ENCODE results near the gene ANKRD13C.

Gene ANKRD13C

DNA sequence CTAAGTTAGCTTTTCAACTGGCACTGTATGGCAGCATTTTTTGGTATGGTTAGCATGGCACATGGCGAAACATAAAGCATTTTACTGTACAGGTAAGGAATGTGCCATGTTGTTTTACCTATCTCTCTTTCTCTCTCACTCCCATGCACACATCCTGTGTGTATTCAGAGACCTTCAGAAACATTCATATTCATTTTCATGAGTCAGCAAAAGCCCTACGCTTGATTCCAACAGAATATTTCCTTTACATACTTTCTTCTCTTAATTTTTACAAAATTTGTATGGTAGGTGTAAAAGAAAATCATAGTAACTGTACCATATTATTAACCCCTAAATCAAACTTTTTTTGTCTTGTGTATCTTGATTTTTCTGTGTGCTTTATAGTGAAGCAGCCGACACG lies 123.0 kb downstream of the ANKRD13C start:
- H2AK5ac ChIP-seq (ENCODE audit: low read depth, low read length), result no peak overlapping the region
- no CpG with 5 or more reads among the region's 4 CpGs for WGBS, 2 donors (ENCODE audit: extremely low coverage in 2 of 2, insufficient read length in 2 of 2, insufficient replicate concordance in 1 of 2)
- no peak overlapping the region for H3K27ac ChIP-seq (replicated peaks; ENCODE audit: low read length)
- H4K8ac ChIP-seq (ENCODE audit: low read depth, low read length), result no peak overlapping the region
- no peaks in the 10 kb centered on the region for H3K4me1 ChIP-seq (ENCODE audit: control insufficient read depth in 2 of 2, insufficient read depth in 1 of 2, low read depth in 1 of 2, low read length in 2 of 2)
- no peaks in the 10 kb centered on the region for H3K79me1 ChIP-seq (ENCODE audit: low read depth, low read length)
- H3K4me3 ChIP-seq (ENCODE audit: low read length in 2 of 2), result no peak overlapping the region
- H2BK5ac ChIP-seq (ENCODE audit: low read length), result no peak overlapping the region
- no peaks in the 10 kb centered on the region for H3K27me3 ChIP-seq (ENCODE audit: control insufficient read depth in 3 of 3, insufficient read depth in 3 of 3, low read depth in 1 of 3, low read length in 3 of 3)
- peaks cover 25 to 100% of the 10 kb centered on the region in 2 donors for H3K36me3 ChIP-seq (replicated peaks in 1 of 2; ENCODE audit: control insufficient read depth in 2 of 2, insufficient read depth in 2 of 2, low read length in 2 of 2)
- no peak overlapping the region for H4K91ac ChIP-seq (ENCODE audit: low read depth, low read length, poor library complexity)
- no peak overlapping the region for H3K23ac ChIP-seq (ENCODE audit: low read depth, low read length, poor library complexity)
- no peaks in the 10 kb centered on the region for H3K9me3 ChIP-seq (replicated peaks in 1 of 2; ENCODE audit: control insufficient read depth in 2 of 2, insufficient read depth in 1 of 2, low read depth in 1 of 2, low read length in 2 of 2)
- H2BK120ac ChIP-seq (ENCODE audit: low read depth, low read length), result no peak overlapping the region
- H3K18ac ChIP-seq (ENCODE audit: low read length), result no peak overlapping the region
- H3K14ac ChIP-seq (ENCODE audit: low read length), result no peak overlapping the region
- no peak overlapping the region for H2BK15ac ChIP-seq (ENCODE audit: low read length)
- no peak overlapping the region for H2AFZ ChIP-seq (ENCODE audit: low read length)
- H3K9ac ChIP-seq (ENCODE audit: low read depth, low read length, poor library complexity), result no peak overlapping the region
- no peak overlapping the region for H3K4ac ChIP-seq (ENCODE audit: low read length)
- no peak overlapping the region for H3K4me2 ChIP-seq (ENCODE audit: insufficient read depth, low read length, poor library complexity, severe bottlenecking)
- no peak overlapping the region for H2BK12ac ChIP-seq (ENCODE audit: low read length)
- DNase-seq (ENCODE audit: low spot score), result no peak

DNA sequence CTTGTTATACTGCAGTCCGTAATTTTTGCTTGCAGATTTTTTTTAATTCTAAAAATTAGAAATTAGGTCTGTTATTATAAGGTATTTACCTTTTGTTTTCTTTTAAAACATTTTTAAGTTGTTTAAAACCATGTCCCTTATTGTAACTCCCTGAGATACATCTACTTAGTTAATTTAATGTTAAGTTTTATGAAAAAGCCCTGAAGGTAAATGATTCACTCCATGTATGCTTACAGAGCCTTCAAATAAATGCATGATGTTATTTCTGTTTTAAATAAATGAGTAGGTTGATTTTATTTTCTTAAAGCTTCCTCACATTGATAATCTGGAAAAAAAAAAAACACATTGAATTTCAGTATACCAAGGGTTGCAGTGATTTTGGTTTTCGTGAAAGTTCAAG lies 125.9 kb downstream of the ANKRD13C start:
- Histone ChIP-seq H3K4me2 (ENCODE audit: insufficient read depth, low read length, poor library complexity, severe bottlenecking) (no peak overlapping the region), H2BK120ac (ENCODE audit: low read depth, low read length) (no peak overlapping the region), H2AFZ (ENCODE audit: low read length) (no peak overlapping the region), H3K4me1 (ENCODE audit: control insufficient read depth in 2 of 2, insufficient read depth in 1 of 2, low read depth in 1 of 2, low read length in 2 of 2) (peaks cover 0 to 3% of the 10 kb centered on the region in 2 donors), H3K4me3 (ENCODE audit: low read length in 2 of 2) (no peak overlapping the region), H3K27me3 (ENCODE audit: control insufficient read depth in 3 of 3, insufficient read depth in 3 of 3, low read depth in 1 of 3, low read length in 3 of 3) (no peaks in the 10 kb centered on the region), H2BK12ac (ENCODE audit: low read length) (no peak overlapping the region), H2BK15ac (ENCODE audit: low read length) (no peak overlapping the region), H4K8ac (ENCODE audit: low read depth, low read length) (no peak overlapping the region), H2BK5ac (ENCODE audit: low read length) (no peak overlapping the region), H3K18ac (ENCODE audit: low read length) (no peak overlapping the region), H3K23ac (ENCODE audit: low read depth, low read length, poor library complexity) (no peak overlapping the region), H4K91ac (ENCODE audit: low read depth, low read length, poor library complexity) (no peak overlapping the region), H2AK5ac (ENCODE audit: low read depth, low read length) (no peak overlapping the region), H3K79me1 (ENCODE audit: low read depth, low read length) (no peaks in the 10 kb centered on the region), H3K9me3 (replicated peaks in 1 of 2; ENCODE audit: control insufficient read depth in 2 of 2, insufficient read depth in 1 of 2, low read depth in 1 of 2, low read length in 2 of 2) (no peaks in the 10 kb centered on the region), H3K14ac (ENCODE audit: low read length) (no peak overlapping the region), H3K27ac (replicated peaks; ENCODE audit: low read length) (no peak overlapping the region), H3K4ac (ENCODE audit: low read length) (no peak overlapping the region), H3K9ac (ENCODE audit: low read depth, low read length, poor library complexity) (no peak overlapping the region), H3K36me3 (replicated peaks in 1 of 2; ENCODE audit: control insufficient read depth in 2 of 2, insufficient read depth in 2 of 2, low read length in 2 of 2) (peaks cover 16 to 100% of the 10 kb centered on the region in 2 donors)
- no peak for DNase-seq (ENCODE audit: low spot score)
- no CpG with 5 or more reads among the region's 2 CpGs for WGBS, 2 donors (ENCODE audit: extremely low coverage in 2 of 2, insufficient read length in 2 of 2, insufficient replicate concordance in 1 of 2)

DNA sequence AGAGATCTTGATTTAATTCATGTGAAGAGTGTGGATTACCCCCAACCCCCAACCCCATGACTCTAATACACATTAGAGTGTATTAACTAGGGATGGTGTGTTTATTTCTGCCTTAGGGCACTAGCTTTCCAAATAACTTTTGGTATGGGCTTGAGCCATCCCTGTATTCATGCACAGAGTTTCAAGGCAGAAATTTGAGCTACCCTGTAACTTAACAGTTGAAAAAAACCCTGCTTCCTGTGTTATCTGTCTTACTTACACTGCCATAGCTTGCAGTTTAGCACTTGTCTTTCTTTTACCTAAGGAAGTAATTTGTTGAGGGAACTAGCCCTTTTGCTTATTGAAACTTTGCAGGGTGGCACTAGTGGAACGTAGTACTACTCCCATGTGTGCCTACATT lies 127.1 kb downstream of the ANKRD13C start:
- peaks cover 14 to 100% of the 10 kb centered on the region in 2 donors for H3K36me3 ChIP-seq (replicated peaks in 1 of 2; ENCODE audit: control insufficient read depth in 2 of 2, insufficient read depth in 2 of 2, low read length in 2 of 2)
- H3K4me2 ChIP-seq (ENCODE audit: insufficient read depth, low read length, poor library complexity, severe bottlenecking), result no peak overlapping the region
- no peak overlapping the region for H3K9ac ChIP-seq (ENCODE audit: low read depth, low read length, poor library complexity)
- H3K23ac ChIP-seq (ENCODE audit: low read depth, low read length, poor library complexity), result no peak overlapping the region
- no peak overlapping the region for H2BK5ac ChIP-seq (ENCODE audit: low read length)
- H3K9me3 ChIP-seq (replicated peaks in 1 of 2; ENCODE audit: control insufficient read depth in 2 of 2, insufficient read depth in 1 of 2, low read depth in 1 of 2, low read length in 2 of 2), result no peaks in the 10 kb centered on the region
- H3K27me3 ChIP-seq (ENCODE audit: control insufficient read depth in 3 of 3, insufficient read depth in 3 of 3, low read depth in 1 of 3, low read length in 3 of 3), result no peaks in the 10 kb centered on the region
- no peak overlapping the region for H3K4ac ChIP-seq (ENCODE audit: low read length)
- no peak overlapping the region for H2AK5ac ChIP-seq (ENCODE audit: low read depth, low read length)
- no peak overlapping the region for H4K91ac ChIP-seq (ENCODE audit: low read depth, low read length, poor library complexity)
- H3K4me1 ChIP-seq (ENCODE audit: control insufficient read depth in 2 of 2, insufficient read depth in 1 of 2, low read depth in 1 of 2, low read length in 2 of 2), result peaks cover 0 to 14% of the 10 kb centered on the region in 2 donors
- no peaks in the 10 kb centered on the region for H3K79me1 ChIP-seq (ENCODE audit: low read depth, low read length)
- H2BK15ac ChIP-seq (ENCODE audit: low read length), result no peak overlapping the region
- no peak overlapping the region for H2AFZ ChIP-seq (ENCODE audit: low read length)
- no peak for DNase-seq (ENCODE audit: low spot score)
- H2BK12ac ChIP-seq (ENCODE audit: low read length), result no peak overlapping the region
- H3K18ac ChIP-seq (ENCODE audit: low read length), result no peak overlapping the region
- WGBS, 2 donors (ENCODE audit: extremely low coverage in 2 of 2, insufficient read length in 2 of 2, insufficient replicate concordance in 1 of 2), result no CpG with 5 or more reads among the region's 1 CpG
- no peak overlapping the region for H2BK120ac ChIP-seq (ENCODE audit: low read depth, low read length)
- H3K4me3 ChIP-seq (ENCODE audit: low read length in 2 of 2), result no peak overlapping the region
- H4K8ac ChIP-seq (ENCODE audit: low read depth, low read length), result no peak overlapping the region
- no peak overlapping the region for H3K27ac ChIP-seq (replicated peaks; ENCODE audit: low read length)
- H3K14ac ChIP-seq (ENCODE audit: low read length), result no peak overlapping the region

DNA sequence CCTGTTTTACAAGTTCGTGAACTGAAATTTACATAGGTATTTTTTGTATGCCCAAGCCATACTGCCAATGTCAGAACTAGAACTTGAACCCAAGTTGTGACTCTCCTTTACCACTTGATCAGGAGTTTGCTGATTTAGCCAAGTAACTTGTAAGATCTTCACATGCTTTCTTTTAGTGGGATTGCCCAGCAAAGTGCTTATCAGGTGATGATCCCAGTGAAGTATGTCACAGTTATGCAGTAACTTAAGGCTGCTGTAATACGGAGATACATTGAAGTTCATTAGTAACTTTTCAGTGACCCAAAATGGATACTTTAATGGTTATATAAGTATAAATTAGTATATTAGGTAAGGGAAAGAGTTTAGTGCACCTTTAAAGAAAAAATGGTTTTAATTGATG lies 129.6 kb downstream of the ANKRD13C start:
- Histone ChIP-seq H3K4me3 (ENCODE audit: low read length in 2 of 2) (no peak overlapping the region), H2BK5ac (ENCODE audit: low read length) (no peak overlapping the region), H3K23ac (ENCODE audit: low read depth, low read length, poor library complexity) (no peak overlapping the region), H3K9ac (ENCODE audit: low read depth, low read length, poor library complexity) (no peak overlapping the region), H3K27ac (replicated peaks; ENCODE audit: low read length) (no peak overlapping the region), H4K91ac (ENCODE audit: low read depth, low read length, poor library complexity) (no peak overlapping the region), H3K79me1 (ENCODE audit: low read depth, low read length) (no peaks in the 10 kb centered on the region), H2BK15ac (ENCODE audit: low read length) (no peak overlapping the region), H3K4ac (ENCODE audit: low read length) (no peak overlapping the region), H3K36me3 (replicated peaks in 1 of 2; ENCODE audit: control insufficient read depth in 2 of 2, insufficient read depth in 2 of 2, low read length in 2 of 2) (peaks cover 7 to 80% of the 10 kb centered on the region in 2 donors), H2BK12ac (ENCODE audit: low read length) (no peak overlapping the region), H3K4me1 (ENCODE audit: control insufficient read depth in 2 of 2, insufficient read depth in 1 of 2, low read depth in 1 of 2, low read length in 2 of 2) (peaks cover 0 to 17% of the 10 kb centered on the region in 2 donors), H3K9me3 (replicated peaks in 1 of 2; ENCODE audit: control insufficient read depth in 2 of 2, insufficient read depth in 1 of 2, low read depth in 1 of 2, low read length in 2 of 2) (no peaks in the 10 kb centered on the region), H3K14ac (ENCODE audit: low read length) (no peak overlapping the region), H2AK5ac (ENCODE audit: low read depth, low read length) (no peak overlapping the region), H3K18ac (ENCODE audit: low read length) (no peak overlapping the region), H3K27me3 (ENCODE audit: control insufficient read depth in 3 of 3, insufficient read depth in 3 of 3, low read depth in 1 of 3, low read length in 3 of 3) (no peaks in the 10 kb centered on the region), H4K8ac (ENCODE audit: low read depth, low read length) (no peak overlapping the region), H2BK120ac (ENCODE audit: low read depth, low read length) (no peak overlapping the region), H2AFZ (ENCODE audit: low read length) (no peak overlapping the region), H3K4me2 (ENCODE audit: insufficient read depth, low read length, poor library complexity, severe bottlenecking) (no peak overlapping the region)
- WGBS, 2 donors (ENCODE audit: extremely low coverage in 2 of 2, insufficient read length in 2 of 2, insufficient replicate concordance in 1 of 2), result no CpG with 5 or more reads among the region's 2 CpGs
- no peak for DNase-seq (ENCODE audit: low spot score)

Measured in neuronal stem cell (in vitro differentiated cells).